Measurements from ENCODE around the gene MIB1. TPM values are rescaled to one million over a fixed set of nuclear protein-coding genes. Genes with fewer than 3 reads are reported as not detected.

The MIB1 gene
- total RNA-seq, 3 donors from 2014 or later (not counting 1 experiment from before 2014, with no cell fraction given), result 27.5 to 38.4 (median 35.6) TPM

- Mint-ChIP-seq H3K9me3 (no peaks in the 10 kb centered on the region), H3K4me3 (no peak overlapping the region), H3K36me3 (peaks cover 24% of the 10 kb centered on the region), H3K4me1 (no peaks in the 10 kb centered on the region), H3K27ac (no peak overlapping the region), H3K27me3 (ENCODE audit: low read depth in 2 of 2) (no peaks in the 10 kb centered on the region)
- no peaks in the 10 kb centered on the region for H3K9me3 ChIP-seq (ENCODE audit: control insufficient read depth, insufficient read depth, low read length)
- DNase-seq (no peak), ATAC-seq (no peak)
- H3K27ac ChIP-seq (ENCODE audit: low read length), result no peak overlapping the region
- no peaks in the 10 kb centered on the region for H3K4me1 ChIP-seq (ENCODE audit: control insufficient read depth, insufficient read depth, low read length)
- no peaks in the 10 kb centered on the region for H3K27me3 ChIP-seq (ENCODE audit: control insufficient read depth, insufficient read depth, low read length)
- H3K36me3 ChIP-seq (ENCODE audit: control insufficient read depth, insufficient read depth, low read length), result peaks cover 28% of the 10 kb centered on the region
- 100% methylated on average over 3 of the region's 3 CpGs for WGBS (ENCODE audit: insufficient coverage)
- no peak overlapping the region for H3K4me3 ChIP-seq (ENCODE audit: low read length)
- intact Hi-C loops (cut with micrococcal nuclease), result no loop called here
- TF ChIP-seq CTCF (IDR thresholded peaks at IDR 0.05), result no peak
These were observed 67.6 kb downstream of the MIB1 start for GRCh38 chr18:21808185-21808584.

GRCh38 chr18:21809725-21810124, 69.1 kb downstream of the MIB1 start:
- TF ChIP-seq CTCF (IDR thresholded peaks at IDR 0.05), result no peak
- Mint-ChIP-seq H3K27ac (no peak overlapping the region), H3K9me3 (no peaks in the 10 kb centered on the region), H3K36me3 (peaks cover 24% of the 10 kb centered on the region), H3K4me3 (no peak overlapping the region), H3K27me3 (ENCODE audit: low read depth in 2 of 2) (no peaks in the 10 kb centered on the region), H3K4me1 (no peaks in the 10 kb centered on the region)
- H3K4me3 ChIP-seq (ENCODE audit: low read length), result no peak overlapping the region
- peaks cover 23% of the 10 kb centered on the region for H3K36me3 ChIP-seq (ENCODE audit: control insufficient read depth, insufficient read depth, low read length)
- H3K9me3 ChIP-seq (ENCODE audit: control insufficient read depth, insufficient read depth, low read length), result no peaks in the 10 kb centered on the region
- no CpG with 5 or more reads among the region's 2 CpGs for WGBS (ENCODE audit: insufficient coverage)
- H3K27ac ChIP-seq (ENCODE audit: low read length), result no peak overlapping the region
- no peaks in the 10 kb centered on the region for H3K27me3 ChIP-seq (ENCODE audit: control insufficient read depth, insufficient read depth, low read length)
- intact Hi-C loops (cut with micrococcal nuclease), result no loop called here
- ATAC-seq (no peak), DNase-seq (no peak)
- no peaks in the 10 kb centered on the region for H3K4me1 ChIP-seq (ENCODE audit: control insufficient read depth, insufficient read depth, low read length)

- TF ChIP-seq CTCF (IDR thresholded peaks at IDR 0.05), result no peak
- H3K36me3 ChIP-seq (ENCODE audit: control insufficient read depth, insufficient read depth, low read length), result peaks cover 25% of the 10 kb centered on the region
- H3K4me1 ChIP-seq (ENCODE audit: control insufficient read depth, insufficient read depth, low read length), result no peaks in the 10 kb centered on the region
- intact Hi-C loops (cut with micrococcal nuclease), result no loop called here
- Mint-ChIP-seq H3K4me1 (no peaks in the 10 kb centered on the region), H3K27ac (no peak overlapping the region), H3K4me3 (no peak overlapping the region), H3K36me3 (peaks cover 4% of the 10 kb centered on the region), H3K9me3 (no peaks in the 10 kb centered on the region), H3K27me3 (ENCODE audit: low read depth in 2 of 2) (no peaks in the 10 kb centered on the region)
- H3K27me3 ChIP-seq (ENCODE audit: control insufficient read depth, insufficient read depth, low read length), result no peaks in the 10 kb centered on the region
- no peak for DNase-seq
- no peak for ATAC-seq
- no peaks in the 10 kb centered on the region for H3K9me3 ChIP-seq (ENCODE audit: control insufficient read depth, insufficient read depth, low read length)
- H3K27ac ChIP-seq (ENCODE audit: low read length), result no peak overlapping the region
- H3K4me3 ChIP-seq (ENCODE audit: low read length), result no peak overlapping the region
- WGBS (ENCODE audit: insufficient coverage), result 100% methylated on average over 2 of the region's 2 CpGs
These were observed 74.5 kb downstream of the MIB1 start for GRCh38 chr18:21815101-21815500.

- peaks cover 21% of the 10 kb centered on the region for H3K36me3 ChIP-seq (ENCODE audit: control insufficient read depth, insufficient read depth, low read length)
- no peak for ATAC-seq
- DNase-seq, result peak in 1 of 2 donors; percentile 5
- no peaks in the 10 kb centered on the region for H3K27me3 Mint-ChIP-seq (ENCODE audit: low read depth in 2 of 2)
- WGBS (ENCODE audit: insufficient coverage), result 90% methylated on average over 2 of the region's 2 CpGs
- H3K27ac Mint-ChIP-seq, result no peak overlapping the region
- no peak overlapping the region for H3K4me3 ChIP-seq (ENCODE audit: low read length)
- H3K4me3 Mint-ChIP-seq, result no peak overlapping the region
- no peaks in the 10 kb centered on the region for H3K9me3 Mint-ChIP-seq
- no peaks in the 10 kb centered on the region for H3K4me1 ChIP-seq (ENCODE audit: control insufficient read depth, insufficient read depth, low read length)
- peak; percentile 17 for TF ChIP-seq CTCF (IDR thresholded peaks at IDR 0.05)
- H3K27ac ChIP-seq (ENCODE audit: low read length), result no peak overlapping the region
- no peaks in the 10 kb centered on the region for H3K9me3 ChIP-seq (ENCODE audit: control insufficient read depth, insufficient read depth, low read length)
- no peaks in the 10 kb centered on the region for H3K36me3 Mint-ChIP-seq
- peaks cover 0 to 4% of the 10 kb centered on the region in 2 donors for H3K4me1 Mint-ChIP-seq
- no peaks in the 10 kb centered on the region for H3K27me3 ChIP-seq (ENCODE audit: control insufficient read depth, insufficient read depth, low read length)
- intact Hi-C loops (cut with micrococcal nuclease), result no loop called here
These were observed 79.6 kb downstream of the MIB1 start for GRCh38 chr18:21820033-21820810.

Measured in natural killer cell (primary cell).